GM12875 (cell line): Measurements from ENCODE around the gene ELOVL5.

Experiments used
- H3K4me3 ChIP-seq: one replicate; pipeline ENCODE4 v1.5.1; 2011; ENCODE audit warnings: low read depth, low read length, control low read depth
- TF ChIP-seq, protein P1 (sequence below): IDR thresholded peaks from 2 replicates; pipeline ENCODE4 v1.5.1; 2011; ENCODE audit warnings: low read depth, mild to moderate bottlenecking, control low read depth, inconsistent platforms, low read length, moderate library complexity, borderline replicate concordance; ENCODE audit not compliant: insufficient read depth

The ELOVL5 gene

DNA sequence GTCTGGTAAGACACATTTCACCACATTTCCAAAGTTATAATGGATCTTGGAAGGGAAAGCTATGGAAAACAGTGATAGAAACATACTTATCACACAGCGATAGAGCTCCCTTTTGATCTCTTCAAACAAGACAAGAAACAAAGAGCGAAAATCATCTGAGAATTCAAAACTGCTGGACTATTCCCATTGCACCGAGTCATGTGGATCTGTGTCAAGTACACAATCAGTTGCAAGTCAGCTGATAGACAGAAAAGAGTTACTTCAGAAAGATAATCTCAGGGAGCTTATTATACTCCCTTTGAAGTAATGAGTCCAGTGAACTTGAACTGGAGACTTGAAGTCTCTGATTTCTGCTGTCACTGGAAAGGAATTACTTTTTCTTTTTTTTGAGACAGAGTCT lies 110.4 kb downstream of the ELOVL5 start:
- TF ChIP-seq, protein P1, sequence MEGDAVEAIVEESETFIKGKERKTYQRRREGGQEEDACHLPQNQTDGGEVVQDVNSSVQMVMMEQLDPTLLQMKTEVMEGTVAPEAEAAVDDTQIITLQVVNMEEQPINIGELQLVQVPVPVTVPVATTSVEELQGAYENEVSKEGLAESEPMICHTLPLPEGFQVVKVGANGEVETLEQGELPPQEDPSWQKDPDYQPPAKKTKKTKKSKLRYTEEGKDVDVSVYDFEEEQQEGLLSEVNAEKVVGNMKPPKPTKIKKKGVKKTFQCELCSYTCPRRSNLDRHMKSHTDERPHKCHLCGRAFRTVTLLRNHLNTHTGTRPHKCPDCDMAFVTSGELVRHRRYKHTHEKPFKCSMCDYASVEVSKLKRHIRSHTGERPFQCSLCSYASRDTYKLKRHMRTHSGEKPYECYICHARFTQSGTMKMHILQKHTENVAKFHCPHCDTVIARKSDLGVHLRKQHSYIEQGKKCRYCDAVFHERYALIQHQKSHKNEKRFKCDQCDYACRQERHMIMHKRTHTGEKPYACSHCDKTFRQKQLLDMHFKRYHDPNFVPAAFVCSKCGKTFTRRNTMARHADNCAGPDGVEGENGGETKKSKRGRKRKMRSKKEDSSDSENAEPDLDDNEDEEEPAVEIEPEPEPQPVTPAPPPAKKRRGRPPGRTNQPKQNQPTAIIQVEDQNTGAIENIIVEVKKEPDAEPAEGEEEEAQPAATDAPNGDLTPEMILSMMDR, result no peak
- no peak overlapping the region for H3K4me3 ChIP-seq

DNA sequence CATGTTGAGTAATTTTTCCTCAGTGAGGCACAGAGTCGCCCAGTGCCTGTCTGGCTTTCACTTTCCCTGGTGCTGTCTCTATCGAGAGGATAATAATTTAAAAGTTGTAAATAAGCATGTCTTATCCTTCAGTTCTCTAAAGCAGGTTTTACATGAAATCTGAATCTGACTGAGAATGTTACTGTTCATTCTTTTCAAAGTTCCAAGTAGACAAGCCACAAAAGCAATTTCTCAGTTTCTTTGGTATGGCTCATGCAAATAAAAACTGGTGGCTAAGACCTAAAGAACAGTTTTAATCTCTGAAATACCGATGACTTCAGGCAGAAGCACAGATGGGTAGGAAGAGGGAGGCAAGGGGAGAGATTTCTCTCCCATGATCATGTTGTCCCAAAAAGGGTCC lies 112.5 kb downstream of the ELOVL5 start:
- TF ChIP-seq, protein P1, result no peak
- H3K4me3 ChIP-seq, result no peak overlapping the region

DNA sequence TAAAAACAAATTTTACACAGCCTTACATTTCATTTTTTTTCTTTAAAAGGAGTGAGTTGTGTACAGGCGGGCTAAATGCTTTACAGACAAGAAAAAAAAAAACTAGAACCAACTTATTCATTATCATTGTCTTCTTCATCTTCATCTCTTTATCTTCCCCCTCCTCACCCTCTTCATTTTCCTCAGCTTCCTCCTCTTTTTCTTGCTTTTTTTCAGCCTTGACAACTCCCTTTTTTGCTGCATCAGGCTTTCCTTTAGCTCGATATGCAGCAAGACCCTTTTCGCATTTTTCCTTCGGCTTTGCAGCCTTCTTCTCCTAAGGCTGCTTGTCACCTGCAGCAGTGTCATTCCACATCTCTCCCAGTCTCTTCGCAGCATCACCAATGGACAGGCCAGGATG lies 113.2 kb downstream of the ELOVL5 start:
- no peak overlapping the region for H3K4me3 ChIP-seq
- TF ChIP-seq, protein P1, result no peak

DNA sequence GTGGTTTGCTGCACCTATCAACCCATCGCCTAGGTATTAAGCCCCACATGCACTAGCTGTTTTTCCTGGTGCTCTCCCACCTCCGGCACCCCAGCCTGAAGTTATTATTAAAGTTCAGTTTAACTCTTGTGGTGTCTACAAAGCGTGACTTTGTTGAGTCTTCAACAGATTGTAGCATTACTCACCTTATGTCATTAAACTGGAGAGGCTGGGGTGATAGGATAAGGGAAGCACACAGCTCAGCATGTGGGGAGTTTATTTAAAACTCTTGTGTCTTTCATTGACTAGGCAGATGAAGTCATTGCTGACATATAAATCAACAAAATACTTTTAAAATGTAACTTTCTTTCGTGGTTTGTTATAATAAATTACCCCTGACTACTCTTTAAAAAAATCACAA lies 115.4 kb downstream of the ELOVL5 start:
- TF ChIP-seq, protein P1, result no peak
- H3K4me3 ChIP-seq, result no peak overlapping the region

DNA sequence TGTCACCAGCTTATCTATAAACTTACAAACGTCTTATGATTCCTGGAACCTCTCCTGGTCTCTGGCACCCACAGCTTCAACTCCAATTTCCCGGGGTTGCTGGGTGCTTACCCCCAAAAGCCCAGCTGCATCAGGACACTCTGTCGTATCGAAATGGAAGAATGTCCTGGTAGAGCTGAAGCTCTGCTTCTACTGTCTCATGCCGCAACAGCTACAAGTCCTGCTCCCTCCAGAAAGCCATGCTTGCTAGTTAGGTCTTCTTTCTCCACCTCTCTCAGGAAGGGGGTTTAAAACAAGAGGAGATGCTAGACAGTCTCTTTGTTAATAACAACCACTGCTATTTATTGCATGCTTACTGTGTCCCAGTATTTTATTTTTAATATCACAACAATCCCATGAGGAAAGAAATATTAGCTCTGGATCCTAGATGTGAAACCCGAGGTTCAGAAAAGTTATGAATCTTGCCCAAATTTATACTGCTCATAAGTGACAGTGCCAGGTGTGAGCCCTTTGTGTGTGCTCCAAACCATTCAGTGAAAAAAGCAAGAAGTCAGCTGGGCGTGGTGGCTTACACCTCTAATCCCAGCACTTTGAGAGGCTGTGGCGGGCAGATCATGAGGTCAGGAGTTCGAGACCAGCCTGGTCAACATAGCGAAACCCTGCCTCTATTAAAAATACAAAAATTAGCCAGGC lies 117.8 kb downstream of the ELOVL5 start:
- TF ChIP-seq, protein P1, result no peak
- no peak overlapping the region for H3K4me3 ChIP-seq

DNA sequence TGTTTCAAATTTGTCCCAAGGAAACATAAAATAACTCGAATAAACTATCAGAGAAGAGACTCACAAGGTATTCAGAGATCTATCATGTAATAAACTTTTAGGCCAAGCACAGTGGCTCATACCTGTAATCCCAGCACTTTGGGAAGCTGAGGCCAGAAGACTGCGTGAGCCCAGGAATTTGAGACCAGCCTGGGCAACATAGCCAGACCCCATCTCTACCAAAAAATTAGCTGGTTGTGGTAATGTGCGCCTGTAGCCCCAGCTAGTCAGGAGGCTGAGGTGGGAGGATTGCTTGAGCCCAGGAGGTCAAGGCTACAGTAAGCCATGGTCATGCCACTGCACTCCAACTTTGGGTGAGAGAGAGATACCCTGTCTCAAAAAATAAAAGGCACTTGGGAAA lies 120.9 kb downstream of the ELOVL5 start:
- TF ChIP-seq, protein P1, result no peak
- no peak overlapping the region for H3K4me3 ChIP-seq

DNA sequence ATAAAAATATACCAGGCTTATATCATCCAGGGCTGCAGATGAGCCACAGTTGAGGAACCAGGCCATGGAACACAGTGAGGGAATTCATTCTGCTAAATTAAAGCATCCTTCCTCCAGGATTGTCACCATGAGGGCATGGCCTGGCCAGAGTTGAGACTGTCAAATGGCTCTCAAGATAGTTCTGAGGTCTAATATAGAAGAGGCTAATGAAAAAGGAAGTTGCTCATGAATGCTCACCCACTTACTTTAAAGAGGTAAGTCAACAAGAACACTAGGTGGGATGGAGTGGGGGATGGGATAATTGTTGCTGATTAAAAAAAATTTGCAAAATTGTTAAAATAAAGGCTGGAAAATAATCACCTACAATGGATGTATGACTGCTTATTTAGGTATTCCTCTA lies 128.1 kb downstream of the ELOVL5 start:
- TF ChIP-seq, protein P1, result no peak
- no peak overlapping the region for H3K4me3 ChIP-seq
